Epithelial cell of esophagus (primary cell): Measurements from ENCODE around the gene TXNDC2.
"Not testable (repeated sequence)": the region's sequence is repeated elsewhere in the genome, so short reads cannot be mapped to it uniquely, and the experiment has no call there.

ENCODE experiments used
- DNase-seq: peaks from one replicate; pipeline ENCODE4 v3.0.0; 2010; ENCODE audit warnings: low read depth
- H3K4me3 ChIP-seq: 2 replicates; pipeline ENCODE4 v1.5.1; 2011; ENCODE audit warnings: mild to moderate bottlenecking, low read length, control low read depth
- CTCF ChIP-seq: IDR thresholded peaks from 2 replicates; pipeline ENCODE4 v1.5.1; 2011; ENCODE audit warnings: low read depth, mild to moderate bottlenecking, low read length, control low read depth, inconsistent platforms; ENCODE audit not compliant: insufficient read depth; ENCODE audit errors: missing control alignments

Gene TXNDC2

GRCh38 chr18:9852266-9853081 lies 33.3 kb upstream of the TXNDC2 start:
- no peak for TF ChIP-seq CTCF
- no peak for DNase-seq
- H3K4me3 ChIP-seq = no peak overlapping the region

GRCh38 chr18:9854801-9855676 lies 30.7 kb upstream of the TXNDC2 start:
- no peak for DNase-seq
- TF ChIP-seq CTCF = no peak
- no peak overlapping the region for H3K4me3 ChIP-seq

GRCh38 chr18:9855681-9856080 lies 30.1 kb upstream of the TXNDC2 start:
- TF ChIP-seq CTCF = no peak
- no peak for DNase-seq
- no peak overlapping the region for H3K4me3 ChIP-seq

GRCh38 chr18:9856092-9856491 lies 29.7 kb upstream of the TXNDC2 start:
- DNase-seq = no peak
- TF ChIP-seq CTCF = no peak
- no peak overlapping the region for H3K4me3 ChIP-seq

- H3K4me3 ChIP-seq, DNase-seq: not testable (repeated sequence)
Measured at GRCh38 chr18:9857479-9857998, 28.2 kb upstream of the TXNDC2 start.

- no peak for DNase-seq
- no peak for TF ChIP-seq CTCF
- H3K4me3 ChIP-seq = no peak overlapping the region
Measured at GRCh38 chr18:9858642-9859041, 27.1 kb upstream of the TXNDC2 start.

- no peak overlapping the region for H3K4me3 ChIP-seq
- DNase-seq = no peak
- no peak for TF ChIP-seq CTCF
Measured at GRCh38 chr18:9859232-9859631, 26.5 kb upstream of the TXNDC2 start.
